Neural progenitor cell (in vitro differentiated cells): ENCODE data around the gene ADCY2. TPM values are rescaled to one million over a fixed set of nuclear protein-coding genes. Genes with fewer than 3 reads are reported as not detected.

ENCODE experiments used
- DNase-seq: peaks from one replicate; pipeline ENCODE4 v3.0.0-alpha.2; 2016; ENCODE audit warnings: low spot score
- H2AFZ ChIP-seq: fragments of 200-600 bp; sonication (generic); replicated peaks from 2 replicates; pipeline ENCODE4 v1.6.1; 2016; ENCODE audit warnings: antibody characterized with exemption
- H3F3A ChIP-seq: fragments of 200-600 bp; sonication (generic); 2 replicates; pipeline ENCODE4 v1.6.1; 2016; ENCODE audit warnings: antibody characterized with exemption, low read depth
- H3K27ac ChIP-seq: fragments of 200-600 bp; sonication (generic); 2 replicates; pipeline ENCODE4 v1.5.1; 2016; ENCODE audit warnings: mild to moderate bottlenecking
- H3K27me3 ChIP-seq: fragments of 200-600 bp; sonication (generic); 2 replicates; pipeline ENCODE4 v1.6.1; 2016; ENCODE audit warnings: mild to moderate bottlenecking, moderate library complexity
- H3K36me3 ChIP-seq: fragments of 200-600 bp; sonication (generic); 2 replicates; pipeline ENCODE4 v1.5.1; 2016
- H3K4me1 ChIP-seq: fragments of 200-600 bp; sonication (generic); 2 replicates; pipeline ENCODE4 v1.6.1; 2016; ENCODE audit warnings: mixed run types
- H3K4me2 ChIP-seq: fragments of 200-600 bp; sonication (generic); 2 replicates; pipeline ENCODE4 v1.6.1; 2016
- H3K4me3 ChIP-seq: fragments of 200-600 bp; sonication (generic); 2 replicates; pipeline ENCODE4 v1.5.1; 2016
- H3K79me2 ChIP-seq: fragments of 200-600 bp; sonication (generic); 2 replicates; pipeline ENCODE4 v1.6.1; 2016; ENCODE audit warnings: low read depth
- H3K9ac ChIP-seq: fragments of 200-600 bp; sonication (generic); 2 replicates; pipeline ENCODE4 v1.6.1; 2016
- H3K9me3 ChIP-seq: fragments of 200-600 bp; sonication (generic); 2 replicates; pipeline ENCODE4 v1.5.1; 2016; ENCODE audit warnings: low read depth
- H4K20me1 ChIP-seq: fragments of 200-600 bp; sonication (generic); 2 replicates; pipeline ENCODE4 v1.6.1; 2016; ENCODE audit warnings: low read depth
- H3K27ac Mint-ChIP-seq: 3 replicates; pipeline ENCODE4 v1.8.0; 2021; ENCODE audit warnings: mixed read lengths
- H3K27me3 Mint-ChIP-seq: 2 replicates; pipeline ENCODE4 v1.8.0; 2022; ENCODE audit warnings: low read depth, mild to moderate bottlenecking, inconsistent platforms, moderate library complexity, mixed read lengths; ENCODE audit not compliant: insufficient read depth
- H3K36me3 Mint-ChIP-seq: 3 replicates; pipeline ENCODE4 v1.8.0; 2021; ENCODE audit warnings: mixed read lengths
- H3K4me1 Mint-ChIP-seq: 3 replicates; pipeline ENCODE4 v1.8.0; 2021; ENCODE audit warnings: mixed read lengths
- H3K4me3 Mint-ChIP-seq: 3 replicates; pipeline ENCODE4 v1.8.0; 2021; ENCODE audit warnings: mild to moderate bottlenecking, moderate library complexity, mixed read lengths
- H3K9me3 Mint-ChIP-seq: 3 replicates; pipeline ENCODE4 v1.8.0; 2020; ENCODE audit warnings: mixed read lengths
- CTCF ChIP-seq: fragments of 200-600 bp; sonication (generic); IDR thresholded peaks from 2 replicates; pipeline ENCODE4 v1.5.1; 2017; ENCODE audit warnings: antibody characterized with exemption, mild to moderate bottlenecking
- EZH2 ChIP-seq: fragments of 200-600 bp; sonication (generic); IDR thresholded peaks from 2 replicates; pipeline ENCODE4 v1.6.1; 2017; ENCODE audit warnings: antibody characterized with exemption, mild to moderate bottlenecking, moderate library complexity
- EZH2phosphoT487 ChIP-seq: fragments of 200-600 bp; sonication (generic); IDR thresholded peaks from 2 replicates; pipeline ENCODE4 v1.6.1; 2017; ENCODE audit warnings: antibody characterized with exemption
- total RNA-seq: library from RNA; depleted of rRNA; stranded (reverse); fragments of >200 nt; gene quantifications from 2 replicates; pipeline ENCODE4 v1.2.3, GENCODE V29; 2015; ENCODE audit warnings: low replicate concordance

ADCY2 gene
- total RNA-seq, 1 donor from 2014 or later = 1.2 TPM

- H3K4me1 ChIP-seq = no peaks in the 10 kb centered on the region
- Mint-ChIP-seq H3K27ac (no peak overlapping the region), H3K4me1 (no peaks in the 10 kb centered on the region), H3K4me3 (no peak overlapping the region), H3K36me3 (no peaks in the 10 kb centered on the region), H3K9me3 (no peaks in the 10 kb centered on the region), H3K27me3 (no peaks in the 10 kb centered on the region)
- H3K27ac ChIP-seq = no peak overlapping the region
- H3K36me3 ChIP-seq = no peaks in the 10 kb centered on the region
- no peaks in the 10 kb centered on the region for H3F3A ChIP-seq
- no peak overlapping the region for H3K4me3 ChIP-seq
- H3K9ac ChIP-seq = no peak overlapping the region
- H3K27me3 ChIP-seq = no peaks in the 10 kb centered on the region
- H2AFZ ChIP-seq = no peak overlapping the region
- no peaks in the 10 kb centered on the region for H3K79me2 ChIP-seq
- no peak overlapping the region for H3K4me2 ChIP-seq
- no peak for TF ChIP-seq EZH2phosphoT487
- no peak for TF ChIP-seq CTCF
- no peak for TF ChIP-seq EZH2
- no peak for DNase-seq
- H4K20me1 ChIP-seq = no peaks in the 10 kb centered on the region
- no peaks in the 10 kb centered on the region for H3K9me3 ChIP-seq
These were observed 229.8 kb downstream of the ADCY2 start for GRCh38 chr5:7625740-7626139.

- H3K79me2 ChIP-seq = no peaks in the 10 kb centered on the region
- peaks cover 2% of the 10 kb centered on the region for H3K9me3 Mint-ChIP-seq
- H3K36me3 ChIP-seq = no peaks in the 10 kb centered on the region
- H3K27me3 Mint-ChIP-seq = no peaks in the 10 kb centered on the region
- no peaks in the 10 kb centered on the region for H4K20me1 ChIP-seq
- H3K27ac ChIP-seq = no peak overlapping the region
- no peak overlapping the region for H3K27ac Mint-ChIP-seq
- no peaks in the 10 kb centered on the region for H3K27me3 ChIP-seq
- no peak overlapping the region for H3K4me3 ChIP-seq
- H3K9ac ChIP-seq = no peak overlapping the region
- no peaks in the 10 kb centered on the region for H3K4me1 ChIP-seq
- H3K36me3 Mint-ChIP-seq = no peaks in the 10 kb centered on the region
- no peak overlapping the region for H3K4me3 Mint-ChIP-seq
- no peaks in the 10 kb centered on the region for H3F3A ChIP-seq
- H3K9me3 ChIP-seq = no peaks in the 10 kb centered on the region
- H3K4me1 Mint-ChIP-seq = no peaks in the 10 kb centered on the region
- H2AFZ ChIP-seq = no peak overlapping the region
- H3K4me2 ChIP-seq = no peak overlapping the region
- DNase-seq = no peak
- TF ChIP-seq EZH2 (no peak), EZH2phosphoT487 (no peak), CTCF (no peak)
These were observed 232.3 kb downstream of the ADCY2 start for GRCh38 chr5:7628248-7628647.

GRCh38 chr5:7628820-7629219 lies 232.9 kb downstream of the ADCY2 start:
- TF ChIP-seq CTCF (no peak), EZH2phosphoT487 (no peak), EZH2 (no peak)
- H3K4me2 ChIP-seq = no peak overlapping the region
- H3K4me1 ChIP-seq = no peaks in the 10 kb centered on the region
- Mint-ChIP-seq H3K36me3 (no peaks in the 10 kb centered on the region), H3K27ac (no peak overlapping the region), H3K4me3 (no peak overlapping the region), H3K4me1 (no peaks in the 10 kb centered on the region), H3K9me3 (peaks cover 2% of the 10 kb centered on the region), H3K27me3 (no peaks in the 10 kb centered on the region)
- no peak overlapping the region for H3K9ac ChIP-seq
- H3K79me2 ChIP-seq = no peaks in the 10 kb centered on the region
- no peaks in the 10 kb centered on the region for H4K20me1 ChIP-seq
- H2AFZ ChIP-seq = no peak overlapping the region
- no peaks in the 10 kb centered on the region for H3K36me3 ChIP-seq
- no peaks in the 10 kb centered on the region for H3K27me3 ChIP-seq
- no peaks in the 10 kb centered on the region for H3F3A ChIP-seq
- no peak overlapping the region for H3K27ac ChIP-seq
- no peak for DNase-seq
- no peaks in the 10 kb centered on the region for H3K9me3 ChIP-seq
- H3K4me3 ChIP-seq = no peak overlapping the region

GRCh38 chr5:7629561-7629960 lies 233.6 kb downstream of the ADCY2 start:
- Histone ChIP-seq H3K4me3 (no peak overlapping the region), H3K79me2 (no peaks in the 10 kb centered on the region), H4K20me1 (no peaks in the 10 kb centered on the region), H3K9ac (no peak overlapping the region), H3K36me3 (no peaks in the 10 kb centered on the region), H3K27me3 (no peaks in the 10 kb centered on the region), H3K4me2 (no peak overlapping the region), H3K9me3 (no peaks in the 10 kb centered on the region), H3K27ac (no peak overlapping the region), H3F3A (no peaks in the 10 kb centered on the region), H3K4me1 (no peaks in the 10 kb centered on the region), H2AFZ (no peak overlapping the region)
- Mint-ChIP-seq H3K4me3 (no peak overlapping the region), H3K27me3 (no peaks in the 10 kb centered on the region), H3K27ac (no peak overlapping the region), H3K9me3 (peaks cover 2% of the 10 kb centered on the region), H3K4me1 (no peaks in the 10 kb centered on the region), H3K36me3 (no peaks in the 10 kb centered on the region)
- TF ChIP-seq EZH2phosphoT487 = no peak
- TF ChIP-seq EZH2 = no peak
- no peak for TF ChIP-seq CTCF
- DNase-seq = no peak
